Keratinocyte (primary cell): Measurements from ENCODE around the gene MSI1. TPM values are rescaled to one million over a fixed set of nuclear protein-coding genes. Genes with fewer than 3 reads are reported as not detected.

Source experiments
- DNase-seq: peaks from one replicate; pipeline ENCODE4 v3.0.0-alpha.2; 2011; ENCODE audit warnings: low read depth, missing footprints, low spot score
- FAIRE-seq: peaks from 2 replicates; lab custom pipeline; 2011; peaks lifted over from hg19 to GRCh38; lab: Jason Lieb, UNC
- H2AFZ ChIP-seq: 2 replicates; pipeline ENCODE4 v1.6.0; 2012; ENCODE audit warnings: low read length, control low read depth, inconsistent platforms; ENCODE audit not compliant: control insufficient read depth
- H3K27ac ChIP-seq: 2 replicates; pipeline ENCODE4 v1.5.1; 2011; ENCODE audit warnings: low read length; ENCODE audit not compliant: control insufficient read depth, insufficient read depth
- H3K27me3 ChIP-seq: 3 replicates; pipeline ENCODE4 v1.6.0; 2011; ENCODE audit warnings: low read length; ENCODE audit not compliant: control insufficient read depth, insufficient read depth; ENCODE audit errors: extremely low read depth
- H3K36me3 ChIP-seq, 2 experiments: 2 replicates in 1 of 2; 3 replicates in 1 of 2; pipeline ENCODE4 v1.5.1; 2011; ENCODE audit warnings: low read length in 2 of 2, mild to moderate bottlenecking in 1 of 2; ENCODE audit not compliant: control insufficient read depth in 2 of 2, insufficient read depth in 2 of 2; ENCODE audit errors: extremely low read depth in 1 of 2
- H3K4me1 ChIP-seq: 3 replicates; pipeline ENCODE4 v1.5.1; 2011; ENCODE audit warnings: low read length; ENCODE audit not compliant: control insufficient read depth, insufficient read depth; ENCODE audit errors: extremely low read depth
- H3K4me2 ChIP-seq: 3 replicates; pipeline ENCODE4 v1.6.0; 2011; ENCODE audit warnings: low read depth, low read length; ENCODE audit not compliant: control insufficient read depth, insufficient read depth; ENCODE audit errors: extremely low read depth
- H3K4me3 ChIP-seq, 3 experiments: fragments of 200-600 bp in 1 of 3; sonication (generic) in 1 of 3; 2 replicates in 2 of 3; 3 replicates in 1 of 3; pipeline ENCODE4 v1.5.1; 2011 to 2016; ENCODE audit warnings: low read length in 3 of 3, mild to moderate bottlenecking in 3 of 3, control low read depth in 2 of 3, inconsistent platforms in 1 of 3, low read depth in 1 of 3, mixed read lengths in 1 of 3, mixed run types in 1 of 3, moderate library complexity in 1 of 3; ENCODE audit not compliant: control insufficient read depth in 2 of 3, insufficient read depth in 2 of 3; ENCODE audit errors: extremely low read depth in 1 of 3
- H3K79me2 ChIP-seq: 2 replicates; pipeline ENCODE4 v1.6.0; 2012; ENCODE audit warnings: low read length; ENCODE audit not compliant: control insufficient read depth, insufficient read depth
- H3K9ac ChIP-seq: 3 replicates; pipeline ENCODE4 v1.6.0; 2011; ENCODE audit warnings: low read length; ENCODE audit not compliant: control insufficient read depth, insufficient read depth; ENCODE audit errors: extremely low read depth
- H3K9me1 ChIP-seq: 3 replicates; pipeline ENCODE4 v1.6.0; 2011; ENCODE audit warnings: low read length; ENCODE audit not compliant: control insufficient read depth, insufficient read depth; ENCODE audit errors: extremely low read depth
- H3K9me3 ChIP-seq: 2 replicates; pipeline ENCODE4 v1.5.1; 2012; ENCODE audit warnings: low read depth, low read length; ENCODE audit not compliant: control insufficient read depth
- H4K20me1 ChIP-seq: 3 replicates; pipeline ENCODE4 v1.6.0; 2011; ENCODE audit warnings: low read length; ENCODE audit not compliant: control insufficient read depth, insufficient read depth; ENCODE audit errors: extremely low read depth
- CTCF ChIP-seq, 3 experiments: IDR thresholded peaks in 1 of 3; conservative IDR thresholded peaks in 1 of 3; optimal IDR thresholded peaks in 1 of 3; 2 replicates in 2 of 3; 3 replicates in 1 of 3; pipeline versions ENCODE3 to v1.5.1; 2011; ENCODE audit warnings: low read length in 3 of 3, mild to moderate bottlenecking in 3 of 3, moderate library complexity in 2 of 3, control low read depth in 1 of 3, inconsistent platforms in 1 of 3; ENCODE audit not compliant: insufficient read depth in 2 of 3; ENCODE audit errors: extremely low read depth in 1 of 3
- EZH2 ChIP-seq: IDR thresholded peaks from one replicate; pipeline ENCODE4 v1.6.1; 2012; ENCODE audit warnings: inconsistent platforms, mild to moderate bottlenecking, low read length, moderate library complexity
- dilution Hi-C: fragments of 300-500 bp; cut with MboI; formaldehyde crosslinking; loops from one replicate; pipeline ENCODE4 v1.7.0; 2020; ENCODE audit warnings: low sequenced_read_pairs; ENCODE audit not compliant: extremely low pct_ligation_motif_present
- polyA plus RNA-seq, 5 experiments: library from polyadenylated mRNA; depleted of rRNA in 3 of 5; stranded (reverse) in 3 of 5; stranded (forward) in 1 of 5; unstranded in 1 of 5; fragments of >200 nt; gene quantifications; 1 replicate in 1 of 5; 2 replicates in 3 of 5; 3 replicates in 1 of 5; pipeline versions ENCODE4 v1.2.1 to v1.2.3, GENCODE V29; 2011 to 2012; ENCODE audit warnings: missing spikeins in 2 of 5, low read depth in 1 of 5, low replicate concordance in 1 of 5

Gene MSI1
- polyA plus RNA-seq, 1 donor (not counting 4 experiments of a cell fraction or from before 2014, with no cell fraction given), result not detected

GRCh38 chr12:120402217-120402616, 33.3 kb upstream of the MSI1 start:
- Histone ChIP-seq H3K9me1 (no peaks in the 10 kb centered on the region), H4K20me1 (no peaks in the 10 kb centered on the region), H2AFZ (no peak overlapping the region), H3K9me3 (no peaks in the 10 kb centered on the region), H3K27ac (no peak overlapping the region), H3K4me2 (no peak overlapping the region), H3K9ac (no peak overlapping the region), H3K79me2 (no peaks in the 10 kb centered on the region), H3K27me3 (no peaks in the 10 kb centered on the region), H3K4me1 (no peaks in the 10 kb centered on the region), H3K4me3 (no peak overlapping the region), H3K36me3 (no peaks in the 10 kb centered on the region)
- FAIRE-seq (no peak), DNase-seq (no peak)
- no peak for TF ChIP-seq EZH2
- no peak for TF ChIP-seq CTCF (optimal IDR thresholded peaks at IDR 0.05 in 1 of 3, IDR thresholded peaks at IDR 0.05 in 1 of 3, conservative IDR thresholded peaks at IDR 0.05 in 1 of 3; ENCODE audit: extremely low read depth in 1 of 3, insufficient read depth in 2 of 3, low read length in 3 of 3)
- dilution Hi-C loops, result no loop called here

GRCh38 chr12:120399531-120399930, 30.6 kb upstream of the MSI1 start:
- Histone ChIP-seq H2AFZ (no peak overlapping the region), H3K27me3 (no peaks in the 10 kb centered on the region), H3K4me3 (no peak overlapping the region), H3K9ac (no peak overlapping the region), H3K4me2 (no peak overlapping the region), H3K9me3 (no peaks in the 10 kb centered on the region), H3K27ac (no peak overlapping the region), H3K79me2 (no peaks in the 10 kb centered on the region), H3K36me3 (no peaks in the 10 kb centered on the region), H3K9me1 (no peaks in the 10 kb centered on the region), H4K20me1 (no peaks in the 10 kb centered on the region), H3K4me1 (peaks cover 3% of the 10 kb centered on the region)
- dilution Hi-C loops, result no loop called here
- FAIRE-seq, result no peak
- TF ChIP-seq EZH2 (no peak), CTCF (optimal IDR thresholded peaks at IDR 0.05 in 1 of 3, IDR thresholded peaks at IDR 0.05 in 1 of 3, conservative IDR thresholded peaks at IDR 0.05 in 1 of 3; ENCODE audit: extremely low read depth in 1 of 3, insufficient read depth in 2 of 3, low read length in 3 of 3) (no peak)
- DNase-seq, result no peak
